ENCODE data around the gene MRPL12. TPM values are rescaled to one million over a fixed set of nuclear protein-coding genes. Genes with fewer than 3 reads are reported as not detected.

Gene MRPL12
- 100 to 1,000 TPM; 211 to 227 TPM for total RNA-seq

GRCh38 chr17:81702934-81703746, at the start of gene MRPL12:
MRPL12 (plus strand) TSS chr17:81703367; CDS start chr17:81703502, 135 bp downstream.
- H3K27me3 Mint-ChIP-seq: no peaks in the 10 kb centered on the region
- peak within 1 kb of the TSS; percentile 97 for H3K27ac Mint-ChIP-seq
- peak; percentile 92 for DNase-seq
- H3K4me1 Mint-ChIP-seq: peaks cover 30% of the 10 kb centered on the region
- peaks cover 54% of the 10 kb centered on the region for H3K36me3 Mint-ChIP-seq
- peak within 1 kb of the TSS; percentile 97 for H3K4me3 Mint-ChIP-seq
- no peaks in the 10 kb centered on the region for H3K9me3 Mint-ChIP-seq

GRCh38 chr17:81655378-81656117, 47.6 kb upstream of the MRPL12 start:
- Mint-ChIP-seq H3K4me1 (peaks cover 13% of the 10 kb centered on the region), H3K9me3 (no peaks in the 10 kb centered on the region), H3K36me3 (no peaks in the 10 kb centered on the region), H3K27ac (no peak overlapping the region), H3K27me3 (peaks cover 4% of the 10 kb centered on the region), H3K4me3 (no peak overlapping the region)
- DNase-seq: no peak

- Mint-ChIP-seq H3K9me3 (no peaks in the 10 kb centered on the region), H3K4me1 (peaks cover 13% of the 10 kb centered on the region), H3K27ac (no peak within 1 kb of the TSS), H3K4me3 (no peak within 1 kb of the TSS), H3K36me3 (no peaks in the 10 kb centered on the region), H3K27me3 (peaks cover 4% of the 10 kb centered on the region)
- DNase-seq: no peak
These were observed 46.9 kb upstream of the MRPL12 start, which contains the start of gene PDE6G for GRCh38 chr17:81656118-81656743. PDE6G (minus strand) TSS chr17:81656542; CDS start chr17:81653305, 3,237 bp downstream.

- H3K9me3 Mint-ChIP-seq: no peaks in the 10 kb centered on the region
- H3K4me1 Mint-ChIP-seq: peaks cover 12% of the 10 kb centered on the region
- DNase-seq: no peak
- peaks cover 4% of the 10 kb centered on the region for H3K27me3 Mint-ChIP-seq
- H3K27ac Mint-ChIP-seq: no peak overlapping the region
- no peaks in the 10 kb centered on the region for H3K36me3 Mint-ChIP-seq
- no peak overlapping the region for H3K4me3 Mint-ChIP-seq
These were observed 46.3 kb upstream of the MRPL12 start for GRCh38 chr17:81656835-81657234.

- peaks cover under 1% of the 10 kb centered on the region for H3K36me3 Mint-ChIP-seq
- no peak overlapping the region for H3K27ac Mint-ChIP-seq
- no peaks in the 10 kb centered on the region for H3K9me3 Mint-ChIP-seq
- H3K4me3 Mint-ChIP-seq: no peak overlapping the region
- DNase-seq: no peak
- peaks cover 15% of the 10 kb centered on the region for H3K4me1 Mint-ChIP-seq
- H3K27me3 Mint-ChIP-seq: no peaks in the 10 kb centered on the region
These were observed 44.1 kb upstream of the MRPL12 start for GRCh38 chr17:81659038-81659437.

DNA sequence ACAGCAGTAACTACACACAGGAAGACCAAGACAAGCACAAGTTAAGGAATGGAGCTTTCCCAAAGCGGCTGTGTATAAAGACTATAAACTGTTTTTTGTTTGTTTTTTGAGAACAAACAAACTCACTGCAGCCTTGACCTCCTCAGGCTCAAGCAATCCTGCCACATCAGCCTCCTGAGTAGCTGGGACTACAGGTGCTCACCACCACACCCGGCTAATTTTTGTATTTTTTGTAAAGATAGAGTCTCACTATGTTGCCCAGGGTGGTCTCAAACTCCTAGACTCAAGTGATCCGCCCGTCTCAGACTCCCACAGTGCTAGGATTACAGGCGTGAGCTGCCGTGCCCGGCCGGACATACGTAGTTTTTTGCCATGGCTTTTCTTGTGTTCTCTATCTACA, 42.7 kb upstream of the MRPL12 start:
- no peak for DNase-seq
- H3K36me3 Mint-ChIP-seq: peaks cover 15% of the 10 kb centered on the region
- H3K9me3 Mint-ChIP-seq: no peaks in the 10 kb centered on the region
- no peaks in the 10 kb centered on the region for H3K27me3 Mint-ChIP-seq
- H3K4me1 Mint-ChIP-seq: peaks cover 25% of the 10 kb centered on the region
- H3K4me3 Mint-ChIP-seq: no peak overlapping the region
- H3K27ac Mint-ChIP-seq: no peak overlapping the region

DNA sequence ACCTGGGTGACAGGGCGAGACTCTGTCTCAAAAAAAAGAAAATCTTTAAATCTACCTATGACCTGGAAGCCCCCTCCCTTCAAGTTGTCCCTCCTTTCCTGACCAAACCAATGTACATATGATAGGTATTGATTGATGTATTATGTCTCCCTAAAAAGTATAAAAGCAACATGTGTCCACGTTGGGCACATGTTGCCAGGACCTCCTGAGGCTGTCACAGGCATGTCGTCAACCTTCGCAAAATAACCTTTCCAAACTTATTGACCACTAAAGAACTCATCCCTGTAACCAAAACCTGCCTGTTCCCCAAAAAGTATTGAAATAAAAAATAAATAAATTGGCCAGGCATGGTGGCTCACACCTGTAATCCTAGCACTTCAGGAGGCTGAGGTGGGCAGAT, 41.2 kb upstream of the MRPL12 start:
- Mint-ChIP-seq H3K36me3 (peaks cover 24% of the 10 kb centered on the region), H3K27ac (no peak overlapping the region), H3K9me3 (no peaks in the 10 kb centered on the region), H3K27me3 (no peaks in the 10 kb centered on the region), H3K4me1 (peaks cover 26% of the 10 kb centered on the region), H3K4me3 (no peak overlapping the region)
- DNase-seq: no peak

DNA sequence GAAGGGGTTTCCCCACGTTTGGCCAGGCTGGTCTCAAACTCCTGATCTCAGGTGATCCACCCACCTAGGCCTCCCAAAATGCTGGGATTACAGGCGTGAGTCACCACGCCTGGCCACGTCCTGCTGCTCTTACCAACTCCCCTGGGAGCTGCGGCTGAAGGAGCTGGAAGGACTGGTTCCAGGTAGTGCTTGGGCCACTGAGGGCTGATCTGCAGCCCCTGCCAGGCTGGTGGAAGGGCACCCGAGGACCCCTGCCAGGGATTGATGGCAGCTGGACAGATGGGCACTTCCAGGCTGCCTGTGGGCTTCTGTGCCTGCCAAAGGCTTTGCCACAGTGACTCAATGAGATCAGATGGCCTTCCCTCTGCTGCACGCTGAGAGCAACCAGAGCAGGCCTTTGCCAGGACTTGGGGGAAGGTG, 39.1 kb upstream of the MRPL12 start:
- Mint-ChIP-seq H3K4me3 (peak overlapping the region; percentile 14), H3K27me3 (no peaks in the 10 kb centered on the region), H3K27ac (peak overlapping the region; percentile 99), H3K36me3 (peaks cover 42% of the 10 kb centered on the region), H3K4me1 (peaks cover 37% of the 10 kb centered on the region), H3K9me3 (no peaks in the 10 kb centered on the region)
- DNase-seq: peak; percentile 25

DNA sequence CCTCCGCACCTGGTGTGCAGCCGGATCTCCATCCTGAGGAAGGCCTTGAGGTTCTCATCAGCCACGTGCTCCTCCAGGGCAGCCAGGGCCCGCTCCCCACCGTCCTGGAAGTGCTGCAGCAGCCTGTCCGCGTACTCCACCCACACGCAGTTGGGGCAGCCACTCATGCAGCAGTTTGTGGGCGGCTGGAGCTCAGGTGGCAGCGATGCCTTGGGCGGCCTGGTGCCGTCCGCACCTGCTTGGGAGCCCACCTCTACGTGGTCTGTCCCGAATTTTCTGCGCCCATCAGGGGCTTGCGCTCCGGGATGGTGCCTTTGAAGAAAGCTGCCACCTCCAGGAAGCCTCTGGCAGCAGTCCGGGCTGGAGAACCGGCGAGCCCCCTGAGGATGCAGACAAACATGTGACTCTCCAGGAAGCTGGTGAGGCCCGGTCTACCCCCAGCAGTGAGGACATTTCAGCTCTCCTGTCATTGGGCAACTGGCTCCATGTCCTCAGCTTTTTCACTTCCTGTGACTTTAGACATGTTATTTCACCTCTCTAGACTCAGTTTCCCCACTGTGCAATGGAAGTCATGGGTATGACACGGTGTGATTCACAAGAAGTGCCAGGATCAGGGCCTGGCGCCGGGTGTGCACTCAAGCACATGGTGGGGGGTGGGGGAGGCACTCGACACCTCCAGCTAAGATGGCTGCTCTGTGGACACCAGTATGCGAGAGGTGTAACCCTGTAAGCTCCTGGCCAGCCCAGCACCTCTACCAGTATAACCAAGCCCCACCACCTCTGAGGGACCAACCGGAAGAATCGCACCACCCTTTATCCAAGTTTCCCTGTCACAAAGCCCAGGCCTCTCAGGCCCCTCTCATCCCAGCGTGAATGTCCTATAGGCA, 37.7 kb upstream of the MRPL12 start:
- peaks cover 37% of the 10 kb centered on the region for H3K4me1 Mint-ChIP-seq
- no peaks in the 10 kb centered on the region for H3K27me3 Mint-ChIP-seq
- H3K36me3 Mint-ChIP-seq: peaks cover 51% of the 10 kb centered on the region
- DNase-seq: peak; percentile 65
- no peaks in the 10 kb centered on the region for H3K9me3 Mint-ChIP-seq
- H3K27ac Mint-ChIP-seq: peak overlapping the region; percentile 99
- H3K4me3 Mint-ChIP-seq: peak overlapping the region; percentile 98

- no peak for DNase-seq
- Mint-ChIP-seq H3K27me3 (no peaks in the 10 kb centered on the region), H3K4me3 (peak overlapping the region; percentile 98), H3K9me3 (no peaks in the 10 kb centered on the region), H3K27ac (peak overlapping the region; percentile 99), H3K36me3 (peaks cover 51% of the 10 kb centered on the region), H3K4me1 (peaks cover 37% of the 10 kb centered on the region)
These were observed 37.1 kb upstream of the MRPL12 start for GRCh38 chr17:81666092-81666341.

DNA sequence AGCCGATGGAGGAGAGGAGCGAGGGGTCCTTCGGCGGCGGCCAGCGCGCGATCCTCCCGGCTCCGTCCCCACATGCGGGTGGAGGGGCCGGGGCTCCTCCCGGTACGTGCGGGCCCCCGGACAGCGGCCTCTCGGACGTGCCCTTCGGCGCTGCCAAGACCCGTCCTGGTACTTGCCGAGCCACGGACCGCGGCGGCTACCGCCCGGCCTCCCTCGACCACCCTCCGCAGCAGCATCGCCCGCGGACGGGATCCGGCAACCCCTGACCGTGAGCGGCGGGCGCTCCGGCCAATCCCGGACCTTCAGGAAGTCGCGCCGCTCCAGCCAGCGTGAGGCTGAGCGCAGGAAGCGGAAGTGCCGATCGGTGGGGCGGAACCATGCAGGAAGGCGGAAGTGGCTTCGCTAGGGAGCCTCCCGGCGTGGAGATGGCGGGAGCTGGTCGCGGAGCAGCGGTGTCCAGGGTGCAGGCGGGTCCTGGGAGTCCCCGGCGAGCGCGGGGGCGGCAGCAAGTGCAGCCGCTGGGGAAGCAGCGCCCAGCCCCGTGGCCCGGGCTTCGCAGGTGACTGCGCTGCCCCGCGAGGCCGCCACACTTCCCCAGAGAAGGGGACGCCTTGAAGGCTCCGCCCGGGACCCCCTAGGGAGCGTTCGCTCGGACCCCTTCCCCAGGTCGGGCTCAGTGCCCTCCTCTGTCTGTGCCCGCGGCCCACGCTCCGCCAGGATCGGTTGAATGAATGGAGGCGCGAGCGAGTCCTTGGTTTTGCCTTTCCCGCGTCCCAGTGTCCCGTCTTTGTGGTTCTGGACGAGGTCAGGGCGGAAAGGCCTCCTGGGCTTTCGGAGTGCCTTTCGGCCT, 36.6 kb upstream of the MRPL12 start, which contains the start of the genes CCDC137 and OXLD1:
CCDC137 (plus strand) TSS at position 396 of the 850 bp plus-strand sequence; CDS start at position 426, 30 bp downstream.
OXLD1 (minus strand) TSS at position 264 of the 850 bp plus-strand sequence; CDS start at position 236, 28 bp downstream.
- Mint-ChIP-seq H3K36me3 (peaks cover 52% of the 10 kb centered on the region), H3K27me3 (no peaks in the 10 kb centered on the region), H3K9me3 (no peaks in the 10 kb centered on the region), H3K4me1 (peaks cover 37% of the 10 kb centered on the region), H3K4me3 (peak within 1 kb of the TSS; percentile 98), H3K27ac (peak within 1 kb of the TSS; percentile 99)
- peak; percentile 96 for DNase-seq

DNA sequence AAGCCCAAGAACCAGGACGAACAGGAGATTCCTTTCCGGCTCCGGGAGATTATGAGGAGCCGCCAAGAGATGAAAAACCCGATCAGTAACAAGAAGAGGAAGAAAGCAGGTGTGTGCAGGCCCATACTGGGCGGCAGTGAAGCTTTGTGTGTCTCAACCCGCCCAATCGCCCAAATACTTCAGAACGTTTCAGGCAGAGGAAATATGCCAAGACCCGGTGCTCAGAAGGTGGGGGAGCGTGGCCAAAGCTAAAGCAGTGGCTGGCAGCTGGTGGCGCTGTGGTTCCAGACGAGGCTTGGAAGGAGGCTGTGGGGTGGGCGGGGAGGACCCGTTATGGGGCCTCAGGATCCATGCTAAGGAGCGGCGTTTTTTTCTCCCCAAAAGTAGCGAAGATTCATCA, 35.4 kb upstream of the MRPL12 start:
- H3K36me3 Mint-ChIP-seq: peaks cover 59% of the 10 kb centered on the region
- DNase-seq: no peak
- H3K4me1 Mint-ChIP-seq: peaks cover 33% of the 10 kb centered on the region
- H3K27me3 Mint-ChIP-seq: no peaks in the 10 kb centered on the region
- no peaks in the 10 kb centered on the region for H3K9me3 Mint-ChIP-seq
- H3K27ac Mint-ChIP-seq: peak overlapping the region; percentile 99
- H3K4me3 Mint-ChIP-seq: peak overlapping the region; percentile 98

- Mint-ChIP-seq H3K9me3 (no peaks in the 10 kb centered on the region), H3K4me1 (peaks cover 12% of the 10 kb centered on the region), H3K4me3 (no peak overlapping the region), H3K27me3 (no peaks in the 10 kb centered on the region), H3K27ac (no peak overlapping the region), H3K36me3 (peaks cover 34% of the 10 kb centered on the region)
- DNase-seq: no peak
These were observed 30.7 kb upstream of the MRPL12 start for GRCh38 chr17:81672504-81672903.

- Mint-ChIP-seq H3K4me1 (peaks cover 8% of the 10 kb centered on the region), H3K27ac (no peak overlapping the region), H3K9me3 (no peaks in the 10 kb centered on the region), H3K27me3 (no peaks in the 10 kb centered on the region), H3K4me3 (no peak overlapping the region), H3K36me3 (peaks cover 30% of the 10 kb centered on the region)
- no peak for DNase-seq
These were observed 30.2 kb upstream of the MRPL12 start for GRCh38 chr17:81672954-81673353.

All from activated naive CD8-positive, alpha-beta T cell treated with anti-CD3 and anti-CD28 coated beads for 36 hours (primary cell).